Astrocyte (in vitro differentiated cells and primary cell): ENCODE data around the gene PPP1R9A.

Experiments
- CTCF ChIP-seq: IDR thresholded peaks from 2 replicates; pipeline ENCODE4 v1.5.1; 2011; ENCODE audit warnings: low read depth, mild to moderate bottlenecking, inconsistent platforms, low read length, moderate library complexity; ENCODE audit not compliant: insufficient read depth
- EZH2 ChIP-seq: IDR thresholded peaks from 2 replicates; pipeline ENCODE4 v1.6.1; 2012; ENCODE audit warnings: mild to moderate bottlenecking, low read length, inconsistent platforms; ENCODE audit not compliant: insufficient read depth

GRCh38 chr7:94971051-94971867 lies 63.9 kb downstream of the PPP1R9A start:
- no peak for TF ChIP-seq CTCF
- no peak for TF ChIP-seq EZH2
